OCI-LY7 (cell line): ENCODE data around the gene PLEKHH3. TPM values are rescaled to one million over a fixed set of nuclear protein-coding genes. Genes with fewer than 3 reads are reported as not detected.

Experiments used
- BruUV-seq: library from RNA; stranded (reverse); fragments of 400-500 nt; replicated peaks from 2 replicates; lab custom pipeline; 2021; lab: Mats Ljungman, UMichigan
- CTCF ChIA-PET: fragments of 300-600 bp; sonication (Branson Sonifier 250); formaldehyde crosslinking; loops from one replicate; lab custom pipeline; 2022; ENCODE audit warnings: antibody characterized with exemption; ENCODE audit not compliant: unreplicated experiment; lab: Charles Lee
- POLR2A ChIA-PET: fragments of 300-600 bp; sonication (Branson Sonifier 250); formaldehyde crosslinking; loops from one replicate; lab custom pipeline; 2022; ENCODE audit warnings: antibody characterized with exemption; lab: Charles Lee
- DNase-seq: peaks from one replicate; pipeline ENCODE4 v3.0.0-alpha.2; 2015; ENCODE audit warnings: low spot score
- H2AFZ ChIP-seq: fragments of 200-600 bp; sonication (generic), shearing (Covaris generic); 2 replicates; pipeline ENCODE4 v1.6.1; 2014; ENCODE audit warnings: mild to moderate bottlenecking, antibody characterized with exemption, low read length, moderate library complexity
- H3K27ac ChIP-seq: fragments of 200-600 bp; sonication (generic); 2 replicates; pipeline ENCODE4 v1.5.1; 2014; ENCODE audit warnings: mixed run types, low read depth, mild to moderate bottlenecking, moderate library complexity, low read length, inconsistent platforms; ENCODE audit not compliant: poor library complexity, severe bottlenecking
- H3K36me3 ChIP-seq: fragments of 200-600 bp; sonication (generic); 2 replicates; pipeline ENCODE4 v1.6.1; 2014; ENCODE audit warnings: mild to moderate bottlenecking, antibody characterized with exemption, low read length, moderate library complexity, mixed read lengths; ENCODE audit not compliant: insufficient read depth
- H3K4me1 ChIP-seq: fragments of 200-600 bp; sonication (generic); 2 replicates; pipeline ENCODE4 v1.5.1; 2014; ENCODE audit warnings: mild to moderate bottlenecking, low read length; ENCODE audit not compliant: insufficient read depth, poor library complexity, severe bottlenecking
- H3K4me2 ChIP-seq: fragments of 200-600 bp; sonication (generic); 2 replicates; pipeline ENCODE4 v1.6.1; 2014; ENCODE audit warnings: mild to moderate bottlenecking, low read length
- H3K4me3 ChIP-seq: fragments of 200-600 bp; sonication (generic); 2 replicates; pipeline ENCODE4 v1.5.1; 2014; ENCODE audit warnings: mild to moderate bottlenecking, low read depth, low read length; ENCODE audit not compliant: poor library complexity, severe bottlenecking
- H3K79me2 ChIP-seq: fragments of 200-600 bp; sonication (generic); 2 replicates; pipeline ENCODE4 v1.6.1; 2016; ENCODE audit warnings: low read depth, mild to moderate bottlenecking, low read length, moderate library complexity, mixed read lengths; ENCODE audit not compliant: insufficient read depth
- H3K9me2 ChIP-seq: fragments of 200-600 bp; sonication (generic); 2 replicates; pipeline ENCODE4 v1.6.1; 2016; ENCODE audit warnings: mild to moderate bottlenecking, low read length, mixed read lengths; ENCODE audit not compliant: insufficient read depth
- H3K9me3 ChIP-seq: fragments of 200-600 bp; sonication (generic); 2 replicates; pipeline ENCODE4 v1.6.1; 2014; ENCODE audit warnings: mild to moderate bottlenecking, mixed run types, low read length, mixed read lengths
- H4K20me1 ChIP-seq: fragments of 200-600 bp; sonication (generic); 2 replicates; pipeline ENCODE4 v1.6.1; 2014; ENCODE audit warnings: mild to moderate bottlenecking, antibody characterized with exemption, low read length, moderate library complexity, mixed read lengths; ENCODE audit not compliant: insufficient read depth
- CTCF ChIP-seq: fragments of 200-600 bp; sonication (generic); conservative IDR thresholded peaks from 2 replicates; pipeline ENCODE4 v1.5.1; 2014; ENCODE audit warnings: mild to moderate bottlenecking, antibody characterized with exemption, low read length, moderate library complexity, mixed read lengths
- EZH2phosphoT487 ChIP-seq: fragments of 200-600 bp; sonication (generic); IDR thresholded peaks from 2 replicates; pipeline ENCODE4 v1.6.1; 2018; ENCODE audit warnings: low read depth, borderline replicate concordance, mild to moderate bottlenecking, mixed run types, antibody characterized with exemption, low read length, moderate library complexity, mixed read lengths
- intact Hi-C: fragments of 100-400 bp; cut with micrococcal nuclease; formaldehyde crosslinking; loops from one replicate; pipeline ENCODE4 v1.10.0; 2022; ENCODE audit not compliant: unreplicated experiment
- total RNA-seq, 2 experiments: library from RNA; depleted of rRNA in 1 of 2; stranded (reverse); fragments of >200 nt in 1 of 2; shearing (Covaris generic) in 1 of 2; gene quantifications; 2 replicates each; pipeline ENCODE4 v1.2.3, GENCODE V29; 2014 to 2022

The PLEKHH3 gene
- total RNA-seq, 2 experiments from 2014 or later = 24.4 to 47.5 TPM

GRCh38 chr17:42704490-42704836, 27.7 kb upstream of the PLEKHH3 start:
- Histone ChIP-seq H2AFZ (no peak overlapping the region), H3K27ac (peak overlapping the region; percentile 50), H3K36me3 (peaks cover 70% of the 10 kb centered on the region), H3K4me1 (peaks cover 14% of the 10 kb centered on the region), H3K4me3 (no peak overlapping the region), H4K20me1 (no peaks in the 10 kb centered on the region), H3K9me3 (no peaks in the 10 kb centered on the region), H3K9me2 (no peaks in the 10 kb centered on the region), H3K79me2 (no peaks in the 10 kb centered on the region), H3K4me2 (no peak overlapping the region)
- no peak for DNase-seq
- intact Hi-C loops = no loop called here
- no TSS peak for BruUV-seq
- TF ChIP-seq EZH2phosphoT487 (no peak), CTCF (no peak)
- POLR2A ChIA-PET = interaction anchor here (0.5 to 0.7 kb wide), 2 partner anchors 135 to 278 kb away, joined by 3 to 5 read pairs; no protein-coding TSS in a partner anchor
- CTCF ChIA-PET = no interaction called here

GRCh38 chr17:42702446-42702845, 25.7 kb upstream of the PLEKHH3 start:
- H3K4me3 ChIP-seq = no peak overlapping the region
- H3K4me1 ChIP-seq = peaks cover 14% of the 10 kb centered on the region
- H3K4me2 ChIP-seq = no peak overlapping the region
- BruUV-seq = no TSS peak
- intact Hi-C loops = no loop called here
- no peaks in the 10 kb centered on the region for H3K79me2 ChIP-seq
- peak; percentile 8 for DNase-seq
- no peak overlapping the region for H3K27ac ChIP-seq
- H3K9me3 ChIP-seq = no peaks in the 10 kb centered on the region
- no peaks in the 10 kb centered on the region for H4K20me1 ChIP-seq
- peaks cover 52% of the 10 kb centered on the region for H3K36me3 ChIP-seq
- no peak overlapping the region for H2AFZ ChIP-seq
- H3K9me2 ChIP-seq = no peaks in the 10 kb centered on the region
- TF ChIP-seq EZH2phosphoT487 (no peak), CTCF (no peak)
- CTCF ChIA-PET = no interaction called here
- POLR2A ChIA-PET = no interaction called here

GRCh38 chr17:42700586-42701289, 23.9 kb upstream of the PLEKHH3 start:
- Histone ChIP-seq H2AFZ (no peak overlapping the region), H3K4me3 (no peak overlapping the region), H3K79me2 (no peaks in the 10 kb centered on the region), H3K9me3 (no peaks in the 10 kb centered on the region), H3K36me3 (peaks cover 36% of the 10 kb centered on the region), H4K20me1 (no peaks in the 10 kb centered on the region), H3K9me2 (no peaks in the 10 kb centered on the region), H3K27ac (no peak overlapping the region), H3K4me1 (peaks cover 14% of the 10 kb centered on the region), H3K4me2 (no peak overlapping the region)
- no peak for TF ChIP-seq EZH2phosphoT487
- TF ChIP-seq CTCF = no peak
- no peak for DNase-seq
- POLR2A ChIA-PET = no interaction called here
- CTCF ChIA-PET = no interaction called here
- intact Hi-C loops = no loop called here
- no TSS peak for BruUV-seq
